A549 (cell line): Measurements from ENCODE around the gene TSC2. TPM values are rescaled to one million over a fixed set of nuclear protein-coding genes. Genes with fewer than 3 reads are reported as not detected.

ENCODE experiments used
- ATAC-seq, 2 experiments: fragments of 200-7000 bp in 1 of 2; fragments of >200 bp in 1 of 2; cut with Nextera tagmentation in 1 of 2; cut with Tn5 transposase in 1 of 2; 3 replicates each; pipeline versions ENCODE4 v1.8.0 to v1.9.1; 2018 to 2020; ENCODE audit warnings: mild to moderate bottlenecking in 1 of 2, moderate library complexity in 1 of 2
- CTCF ChIA-PET: fragments of 300-600 bp; sonication (Branson Sonifier 250); formaldehyde crosslinking; extraction: SDS; loops from one replicate; lab custom pipeline; 2021; ENCODE audit warnings: antibody characterized with exemption, inconsistent platforms; lab: Yijun Ruan, JAX
- POLR2A ChIA-PET: fragments of 350-600 bp; formaldehyde crosslinking; extraction: SDS; loops from one replicate; lab custom pipeline; 2021; ENCODE audit warnings: antibody characterized with exemption, inconsistent platforms; lab: Yijun Ruan, JAX
- DNase-seq, 2 experiments: peaks; one replicate each; pipeline versions ENCODE4 v3.0.0 to v3.0.0-alpha.2; 2011 to 2016; ENCODE audit warnings: low read depth in 1 of 2, low spot score in 1 of 2
- FAIRE-seq: peaks from 2 replicates; lab custom pipeline; 2011; peaks lifted over from hg19 to GRCh38; lab: Jason Lieb, UNC
- H3K27ac ChIP-seq, 2 experiments: fragments of >200 bp; sonication (Bioruptor Twin); formaldehyde crosslinking; 3 replicates each; pipeline ENCODE4 v1.5.1; 2016 to 2017
- H3K4me1 ChIP-seq: fragments of >200 bp; sonication (Bioruptor Twin); formaldehyde crosslinking; 3 replicates; pipeline ENCODE4 v1.6.1; 2016
- H3K4me2 ChIP-seq: fragments of >200 bp; sonication (Bioruptor Twin); formaldehyde crosslinking; 3 replicates; pipeline ENCODE4 v1.6.1; 2016
- H3K4me3 ChIP-seq: fragments of >200 bp; sonication (Bioruptor Twin); formaldehyde crosslinking; 3 replicates; pipeline ENCODE4 v1.5.1; 2016
- H3K9me3 ChIP-seq: fragments of >200 bp; sonication (Bioruptor Twin); formaldehyde crosslinking; 3 replicates; pipeline ENCODE4 v1.6.1; 2016
- CBX8 ChIP-seq: fragments of 200-600 bp; sonication (generic); IDR thresholded peaks from 2 replicates; pipeline ENCODE4 v1.6.1; 2016
- CHD2 ChIP-seq: fragments of 150-350 bp; IDR thresholded peaks from 2 replicates; pipeline ENCODE4 v1.6.1; 2014; ENCODE audit warnings: low read length; ENCODE audit not compliant: partially characterized antibody
- E2F6 ChIP-seq: IDR thresholded peaks from 2 replicates; pipeline ENCODE4 v1.6.1; 2012; ENCODE audit warnings: low read depth, borderline replicate concordance
- EHF ChIP-seq: fragments of 250-450 bp; sonication (Bioruptor Pico); IDR thresholded peaks from 2 replicates; pipeline ENCODE4 v1.5.0; 2020; ENCODE audit warnings: mild to moderate bottlenecking
- HMGXB4 ChIP-seq: fragments of 250-450 bp; sonication (Bioruptor Pico); IDR thresholded peaks from 2 replicates; pipeline ENCODE4 v1.5.0; 2021; ENCODE audit warnings: mild to moderate bottlenecking, moderate library complexity, borderline replicate concordance
- HOXB13 ChIP-seq: fragments of 250-450 bp; sonication (Bioruptor Pico); IDR thresholded peaks from 2 replicates; pipeline ENCODE4 v1.5.0; 2020; ENCODE audit warnings: low read depth, mild to moderate bottlenecking, moderate library complexity
- HOXB5 ChIP-seq: fragments of 250-450 bp; sonication (Bioruptor Pico); IDR thresholded peaks from 2 replicates; pipeline ENCODE4 v1.5.0; 2020; ENCODE audit warnings: mild to moderate bottlenecking, moderate library complexity
- MAFK ChIP-seq: fragments of 450-650 bp; IDR thresholded peaks from 2 replicates; pipeline ENCODE4 v1.6.1; 2014; ENCODE audit not compliant: partially characterized antibody
- MYC ChIP-seq: IDR thresholded peaks from 2 replicates; pipeline ENCODE4 v1.6.1; 2012; ENCODE audit warnings: mild to moderate bottlenecking, inconsistent platforms, low read length, improper control_type of control experiment, borderline replicate concordance
- NFE2L2 ChIP-seq: fragments of 150-350 bp; conservative IDR thresholded peaks from 2 replicates; pipeline ENCODE4 v1.6.1; 2014; ENCODE audit warnings: low read length
- NPAS2 ChIP-seq: fragments of 250-450 bp; sonication (Bioruptor Pico); IDR thresholded peaks from 2 replicates; pipeline ENCODE4 v1.8.0; 2022; ENCODE audit warnings: mild to moderate bottlenecking, moderate library complexity, borderline replicate concordance
- PHF8 ChIP-seq: fragments of 200-600 bp; sonication (generic); IDR thresholded peaks from 2 replicates; pipeline ENCODE4 v1.6.1; 2016; ENCODE audit warnings: low read depth, mild to moderate bottlenecking, antibody characterized with exemption, moderate library complexity, borderline replicate concordance
- RAD21 ChIP-seq, 2 experiments: fragments of >200 bp in 1 of 2; sonication (Bioruptor Twin) in 1 of 2; formaldehyde crosslinking in 1 of 2; IDR thresholded peaks in 1 of 2; conservative IDR thresholded peaks in 1 of 2; 2 replicates in 1 of 2; 3 replicates in 1 of 2; pipeline ENCODE4 v1.6.1; 2012 to 2018; ENCODE audit warnings: inconsistent platforms in 1 of 2
- RARB ChIP-seq: fragments of 250-450 bp; sonication (Bioruptor Pico); IDR thresholded peaks from 2 replicates; pipeline ENCODE4 v1.8.0; 2021; ENCODE audit warnings: mild to moderate bottlenecking, moderate library complexity
- REST ChIP-seq: fragments of 200-600 bp; sonication (generic); IDR thresholded peaks from 2 replicates; pipeline ENCODE4 v1.6.1; 2016; ENCODE audit warnings: antibody characterized with exemption, mild to moderate bottlenecking, moderate library complexity
- TP53 ChIP-seq: fragments of 250-450 bp; sonication (Bioruptor Pico); IDR thresholded peaks from 2 replicates; pipeline ENCODE4 v1.5.0; 2021; ENCODE audit warnings: mild to moderate bottlenecking, moderate library complexity
- USF2 ChIP-seq: fragments of 450-650 bp; IDR thresholded peaks from 2 replicates; pipeline ENCODE4 v1.6.1; 2014; ENCODE audit warnings: antibody characterized with exemption
- ZFP36 ChIP-seq: fragments of 450-650 bp; IDR thresholded peaks from 2 replicates; pipeline ENCODE4 v1.6.1; 2014; ENCODE audit warnings: borderline replicate concordance; ENCODE audit not compliant: partially characterized antibody
- WGBS: methylation state at CpG from one replicate; pipeline ENCODE4 v1.1.6; 2017; ENCODE audit errors: missing lambda C conversion rate; 5-methylcytosine and 5-hydroxymethylcytosine counted together
- polyA plus RNA-seq, 4 experiments: library from polyadenylated mRNA; depleted of rRNA in 3 of 4; stranded (reverse); fragments of >200 nt; fragmentation: RNase III in 1 of 4; extraction: RNeasy Plus Mini Kit Qiagen cat#74134 plus additional on column Dnase treatment in 1 of 4; gene quantifications; 2 replicates in 3 of 4; 3 replicates in 1 of 4; pipeline ENCODE4 v1.2.3, GENCODE V29; 2011 to 2017

The TSC2 gene
- polyA plus RNA-seq, 2 of the 4 experiments (the other 2 are of a cell fraction) = 32.6 to 47.3 TPM

- CTCF ChIA-PET = interaction anchor here (1.4 to 5.1 kb wide), 5 partner anchors 16 to 121 kb away, joined by 3 to 37 read pairs (median 17); no protein-coding TSS in a partner anchor
- H3K27ac ChIP-seq = no peak overlapping the region
Observed at GRCh38 chr16:2019921-2020831, 27.6 kb upstream of the TSC2 start.

More at GRCh38 chr16:2019921-2020831, 27.6 kb upstream of the TSC2 start:
- Histone ChIP-seq H3K4me3 (no peak overlapping the region), H3K4me1 (peaks cover 37% of the 10 kb centered on the region), H3K4me2 (no peak overlapping the region), H3K9me3 (no peaks in the 10 kb centered on the region)
- 92% methylated on average over 89 of the region's 96 CpGs for WGBS
- ATAC-seq (no peak), DNase-seq (no peak), FAIRE-seq (no peak)
- POLR2A ChIA-PET = interaction anchor here (1.3 kb wide), 1 partner anchor 135 kb away, joined by 3 read pairs; the partner anchor contains the start of gene TRAF7
- TF ChIP-seq PHF8 (no peak), MYC (no peak), HOXB13 (no peak), MAFK (no peak), NPAS2 (CRISPR knock-in tag) (no peak), E2F6 (no peak), RARB (CRISPR knock-in tag) (no peak), CBX8 (no peak), USF2 (no peak), ZFP36 (no peak), HOXB5 (CRISPR knock-in tag) (no peak), RAD21 (conservative IDR thresholded peaks at IDR 0.05 in 1 of 2, IDR thresholded peaks at IDR 0.05 in 1 of 2) (no peak), CHD2 (no peak), EHF (no peak), HMGXB4 (CRISPR knock-in tag) (no peak), NFE2L2 (no peak), TP53 (CRISPR knock-in tag) (no peak), REST (no peak)
